Measurements from ENCODE around the gene IGSF21.

Gene IGSF21

GRCh38 chr1:18237371-18237770, 129.8 kb downstream of the IGSF21 start:
- no peak for TF ChIP-seq GATA2 (IDR thresholded peaks at IDR 0.05; ENCODE audit: low read depth, low read length)
- no peak for TF ChIP-seq GATA3 (IDR thresholded peaks at IDR 0.05; ENCODE audit: low read depth, low read length)

GRCh38 chr1:18238190-18238589, 130.6 kb downstream of the IGSF21 start:
- TF ChIP-seq GATA3 (IDR thresholded peaks at IDR 0.05; ENCODE audit: low read depth, low read length) (no peak), GATA2 (IDR thresholded peaks at IDR 0.05; ENCODE audit: low read depth, low read length) (peak; percentile 67)

GRCh38 chr1:18239671-18240070, 132.1 kb downstream of the IGSF21 start:
- TF ChIP-seq GATA2 (IDR thresholded peaks at IDR 0.05; ENCODE audit: low read depth, low read length) (no peak), GATA3 (IDR thresholded peaks at IDR 0.05; ENCODE audit: low read depth, low read length) (no peak)

- no peak for TF ChIP-seq GATA2 (IDR thresholded peaks at IDR 0.05; ENCODE audit: low read depth, low read length)
- no peak for TF ChIP-seq GATA3 (IDR thresholded peaks at IDR 0.05; ENCODE audit: low read depth, low read length)
These were observed 133.3 kb downstream of the IGSF21 start for GRCh38 chr1:18240906-18241305.

- TF ChIP-seq GATA2 (IDR thresholded peaks at IDR 0.05; ENCODE audit: low read depth, low read length) (no peak), GATA3 (IDR thresholded peaks at IDR 0.05; ENCODE audit: low read depth, low read length) (no peak)
These were observed 134.3 kb downstream of the IGSF21 start for GRCh38 chr1:18241891-18242290.

GRCh38 chr1:18243503-18244175, 136.0 kb downstream of the IGSF21 start:
- no peak for TF ChIP-seq GATA2 (IDR thresholded peaks at IDR 0.05; ENCODE audit: low read depth, low read length)
- no peak for TF ChIP-seq GATA3 (IDR thresholded peaks at IDR 0.05; ENCODE audit: low read depth, low read length)

GRCh38 chr1:18244762-18245161, 137.2 kb downstream of the IGSF21 start:
- TF ChIP-seq GATA3 (IDR thresholded peaks at IDR 0.05; ENCODE audit: low read depth, low read length) (no peak), GATA2 (IDR thresholded peaks at IDR 0.05; ENCODE audit: low read depth, low read length) (no peak)

GRCh38 chr1:18245647-18246046, 138.0 kb downstream of the IGSF21 start:
- TF ChIP-seq GATA3 (IDR thresholded peaks at IDR 0.05; ENCODE audit: low read depth, low read length), result no peak
- no peak for TF ChIP-seq GATA2 (IDR thresholded peaks at IDR 0.05; ENCODE audit: low read depth, low read length)

GRCh38 chr1:18246543-18246942, 138.9 kb downstream of the IGSF21 start:
- TF ChIP-seq GATA3 (IDR thresholded peaks at IDR 0.05; ENCODE audit: low read depth, low read length), result no peak

GRCh38 chr1:18247151-18247550, 139.6 kb downstream of the IGSF21 start:
- TF ChIP-seq GATA2 (IDR thresholded peaks at IDR 0.05; ENCODE audit: low read depth, low read length), result no peak

- no peak for TF ChIP-seq GATA3 (IDR thresholded peaks at IDR 0.05; ENCODE audit: low read depth, low read length)
- no peak for TF ChIP-seq GATA2 (IDR thresholded peaks at IDR 0.05; ENCODE audit: low read depth, low read length)
These were observed 142.0 kb downstream of the IGSF21 start for GRCh38 chr1:18249631-18250030.

- TF ChIP-seq GATA3 (IDR thresholded peaks at IDR 0.05; ENCODE audit: low read depth, low read length) (no peak), GATA2 (IDR thresholded peaks at IDR 0.05; ENCODE audit: low read depth, low read length) (no peak)
These were observed 145.5 kb downstream of the IGSF21 start for GRCh38 chr1:18253093-18253492.

- no peak for TF ChIP-seq GATA2 (IDR thresholded peaks at IDR 0.05; ENCODE audit: low read depth, low read length)
- no peak for TF ChIP-seq GATA3 (IDR thresholded peaks at IDR 0.05; ENCODE audit: low read depth, low read length)
These were observed 149.0 kb downstream of the IGSF21 start for GRCh38 chr1:18256282-18257235.

GRCh38 chr1:18257778-18258177, 150.2 kb downstream of the IGSF21 start:
- no peak for TF ChIP-seq GATA3 (IDR thresholded peaks at IDR 0.05; ENCODE audit: low read depth, low read length)
- TF ChIP-seq GATA2 (IDR thresholded peaks at IDR 0.05; ENCODE audit: low read depth, low read length), result no peak

- TF ChIP-seq GATA2 (IDR thresholded peaks at IDR 0.05; ENCODE audit: low read depth, low read length), result no peak
- TF ChIP-seq GATA3 (IDR thresholded peaks at IDR 0.05; ENCODE audit: low read depth, low read length), result no peak
These were observed 154.3 kb downstream of the IGSF21 start for GRCh38 chr1:18261891-18262290.

Measured in SH-SY5Y (cell line).